H1 (cell line): Measurements from ENCODE around the gene RPRML. TPM values are rescaled to one million over a fixed set of nuclear protein-coding genes. Genes with fewer than 3 reads are reported as not detected.
A peak's percentile ranks its signal among the peaks of the same experiment; 100 is the strongest.

Source experiments
- CTCF ChIA-PET: fragments of 300-600 bp; sonication (Branson Sonifier 250); formaldehyde crosslinking; loops from one replicate; lab custom pipeline; 2021; ENCODE audit not compliant: partially characterized antibody; lab: Charles Lee
- POLR2A ChIA-PET: fragments of 300-600 bp; sonication (Branson Sonifier 250); formaldehyde crosslinking; loops from one replicate; lab custom pipeline; 2021; ENCODE audit warnings: inconsistent platforms; ENCODE audit not compliant: partially characterized antibody; lab: Charles Lee
- DNase-seq, 2 experiments: peaks; one replicate each; pipeline versions ENCODE4 v3.0.0 to v3.0.0-alpha.2; 2010 to 2022; ENCODE audit warnings: low spot score in 2 of 2, low read depth in 1 of 2, mixed read lengths in 1 of 2
- FAIRE-seq: peaks from 2 replicates; lab custom pipeline; 2011; peaks lifted over from hg19 to GRCh38; lab: Jason Lieb, UNC
- H2AFZ ChIP-seq: 2 replicates; pipeline ENCODE4 v1.8.1; 2012; ENCODE audit warnings: low read length, inconsistent platforms
- H2AK5ac ChIP-seq: 2 replicates; pipeline ENCODE4 v1.6.1; 2013; ENCODE audit warnings: low read depth, low read length
- H2BK120ac ChIP-seq: replicated peaks from 2 replicates; pipeline ENCODE3; 2013; ENCODE audit warnings: low read depth, low read length, inconsistent platforms
- H2BK12ac ChIP-seq: 2 replicates; pipeline ENCODE4 v1.6.1; 2013; ENCODE audit warnings: low read depth, low read length
- H2BK15ac ChIP-seq: 2 replicates; pipeline ENCODE4 v1.6.1; 2013; ENCODE audit warnings: low read length
- H2BK20ac ChIP-seq: 2 replicates; pipeline ENCODE4 v1.6.1; 2013; ENCODE audit warnings: low read length
- H2BK5ac ChIP-seq: 2 replicates; pipeline ENCODE4 v1.6.1; 2013; ENCODE audit warnings: low read depth, low read length
- H3K14ac ChIP-seq: 2 replicates; pipeline ENCODE4 v1.6.1; 2013; ENCODE audit warnings: inconsistent platforms; ENCODE audit not compliant: insufficient read length
- H3K18ac ChIP-seq: 2 replicates; pipeline ENCODE4 v1.6.1; 2013; ENCODE audit warnings: low read length; ENCODE audit errors: extremely low read depth
- H3K23ac ChIP-seq: 2 replicates; pipeline ENCODE4 v1.6.1; 2013; ENCODE audit warnings: inconsistent platforms; ENCODE audit not compliant: insufficient read length
- H3K23me2 ChIP-seq: 2 replicates; pipeline ENCODE4 v1.6.1; 2013; ENCODE audit warnings: low read depth, low read length
- H3K27ac ChIP-seq: 2 replicates; pipeline ENCODE4 v1.6.1; 2011; ENCODE audit warnings: low read depth, low read length, inconsistent platforms
- H3K27me3 ChIP-seq, 4 experiments: replicated peaks in 1 of 4; 1 replicate in 1 of 4; 2 replicates in 3 of 4; pipeline versions ENCODE4 v1.6.1 to v1.8.1; 2011 to 2013; ENCODE audit warnings: low read length in 3 of 4, mild to moderate bottlenecking in 3 of 4, inconsistent platforms in 2 of 4, mixed read lengths in 2 of 4, moderate library complexity in 1 of 4; ENCODE audit not compliant: control insufficient read depth in 3 of 4, insufficient read depth in 3 of 4; ENCODE audit errors: extremely low read depth in 1 of 4
- H3K36me3 ChIP-seq, 4 experiments: 2 replicates each; pipeline versions ENCODE4 v1.6.1 to v1.8.1; 2011 to 2013; ENCODE audit warnings: mild to moderate bottlenecking in 4 of 4, low read length in 3 of 4, moderate library complexity in 2 of 4, control low read depth in 1 of 4, inconsistent platforms in 1 of 4; ENCODE audit not compliant: insufficient read depth in 4 of 4, control insufficient read depth in 2 of 4
- H3K4ac ChIP-seq: replicated peaks from 2 replicates; pipeline ENCODE3; 2013; ENCODE audit warnings: low read length, low read depth, mixed read lengths, inconsistent platforms; ENCODE audit not compliant: insufficient read length
- H3K4me1 ChIP-seq, 4 experiments: replicated peaks in 1 of 4; 1 replicate in 1 of 4; 2 replicates in 3 of 4; pipeline versions ENCODE4 v1.6.1 to v1.8.1; 2011 to 2013; ENCODE audit warnings: low read length in 3 of 4, inconsistent platforms in 2 of 4, mixed read lengths in 1 of 4; ENCODE audit not compliant: insufficient read depth in 4 of 4, control insufficient read depth in 3 of 4
- H3K4me2 ChIP-seq, 2 experiments: 2 replicates each; pipeline versions ENCODE4 v1.6.1 to v1.8.1; 2011 to 2013; ENCODE audit warnings: low read depth in 2 of 2, low read length in 2 of 2, control low read depth in 1 of 2, inconsistent platforms in 1 of 2, mild to moderate bottlenecking in 1 of 2; ENCODE audit not compliant: insufficient read depth in 1 of 2
- H3K4me3 ChIP-seq, 4 experiments: fragments of 200-600, 300-600 bp in 1 of 4; sonication (generic), shearing (Covaris generic), sonication (Bioruptor Twin) in 1 of 4; 2 replicates each; pipeline versions ENCODE4 v1.5.1 to v1.8.1; 2011 to 2016; ENCODE audit warnings: low read length in 4 of 4, low read depth in 3 of 4, control low read depth in 2 of 4, inconsistent platforms in 2 of 4, mild to moderate bottlenecking in 2 of 4, mixed read lengths in 1 of 4, moderate library complexity in 1 of 4; ENCODE audit not compliant: insufficient read depth in 2 of 4; ENCODE audit errors: extremely low read depth in 1 of 4
- H3K56ac ChIP-seq: replicated peaks from 2 replicates; pipeline ENCODE3; 2013; ENCODE audit warnings: low read depth, mild to moderate bottlenecking, mixed read lengths, low read length, inconsistent platforms; ENCODE audit not compliant: insufficient read length
- H3K79me1 ChIP-seq: 2 replicates; pipeline ENCODE4 v1.6.1; 2013; ENCODE audit warnings: low read depth, low read length, control low read depth
- H3K79me2 ChIP-seq, 2 experiments: 2 replicates each; pipeline versions ENCODE4 v1.6.1 to v1.8.1; 2012 to 2013; ENCODE audit warnings: low read length in 2 of 2, mild to moderate bottlenecking in 2 of 2, inconsistent platforms in 1 of 2; ENCODE audit not compliant: insufficient read depth in 2 of 2, control insufficient read depth in 1 of 2
- H3K9ac ChIP-seq, 4 experiments: replicated peaks in 1 of 4; 1 replicate in 1 of 4; 2 replicates in 3 of 4; pipeline versions ENCODE4 v1.6.1 to v1.8.1; 2011 to 2013; ENCODE audit warnings: low read depth in 3 of 4, low read length in 3 of 4, control low read depth in 2 of 4, mild to moderate bottlenecking in 2 of 4, moderate library complexity in 2 of 4, inconsistent platforms in 1 of 4; ENCODE audit errors: extremely low read depth in 1 of 4
- H3K9me3 ChIP-seq, 2 experiments: 2 replicates each; pipeline versions ENCODE4 v1.6.1 to v1.8.1; 2012 to 2013; ENCODE audit warnings: mild to moderate bottlenecking in 2 of 2, moderate library complexity in 2 of 2, control low read depth in 1 of 2, inconsistent platforms in 1 of 2, low read depth in 1 of 2, low read length in 1 of 2, mixed read lengths in 1 of 2; ENCODE audit not compliant: insufficient read depth in 2 of 2
- H4K20me1 ChIP-seq, 2 experiments: replicated peaks in 1 of 2; 2 replicates each; pipeline versions ENCODE3 to v1.8.1; 2011 to 2013; ENCODE audit warnings: inconsistent platforms in 2 of 2, low read length in 2 of 2, mild to moderate bottlenecking in 1 of 2; ENCODE audit not compliant: insufficient read depth in 2 of 2, control insufficient read depth in 1 of 2
- H4K5ac ChIP-seq: 2 replicates; pipeline ENCODE4 v1.6.1; 2013; ENCODE audit warnings: low read length, low read depth, mixed read lengths, inconsistent platforms; ENCODE audit not compliant: insufficient read length
- H4K8ac ChIP-seq: 2 replicates; pipeline ENCODE4 v1.8.0; 2013; ENCODE audit warnings: mild to moderate bottlenecking, moderate library complexity, low read length, inconsistent platforms; ENCODE audit not compliant: insufficient read depth; ENCODE audit errors: extremely low read depth
- H4K91ac ChIP-seq: replicated peaks from 2 replicates; pipeline ENCODE3; 2013; ENCODE audit warnings: low read length, mixed read lengths, inconsistent platforms; ENCODE audit not compliant: insufficient read length
- BACH1 ChIP-seq: IDR thresholded peaks from 2 replicates; pipeline ENCODE4 v1.6.1; 2012; ENCODE audit warnings: low read length, improper control_type of control experiment
- BRCA1 ChIP-seq: IDR thresholded peaks from 2 replicates; pipeline ENCODE4 v1.6.1; 2012; ENCODE audit warnings: low read depth, low read length, improper control_type of control experiment
- CBX5 ChIP-seq: fragments of 300-800, 300-1000 bp; sonication (generic); IDR thresholded peaks from 2 replicates; pipeline ENCODE4 v1.7.1; 2016; ENCODE audit warnings: antibody characterized with exemption, low read length, low read depth
- EP300 ChIP-seq, 2 experiments: IDR thresholded peaks; 1 replicate in 1 of 2; 2 replicates in 1 of 2; pipeline ENCODE4 v1.6.1; 2011 to 2012; ENCODE audit warnings: low read depth in 2 of 2, low read length in 2 of 2, mild to moderate bottlenecking in 2 of 2, borderline replicate concordance in 1 of 2, inconsistent platforms in 1 of 2, moderate library complexity in 1 of 2
- JUND ChIP-seq: IDR thresholded peaks from 2 replicates; pipeline ENCODE4 v1.6.1; 2011; ENCODE audit warnings: mild to moderate bottlenecking, improper control_type of control experiment, low read length
- RBBP5 ChIP-seq: IDR thresholded peaks from 2 replicates; pipeline ENCODE4 v1.7.1; 2012; ENCODE audit warnings: low read depth, mild to moderate bottlenecking, inconsistent platforms, low read length, moderate library complexity, borderline replicate concordance
- RNF2 ChIP-seq: fragments of 200-900, 300-1000 bp; sonication (generic); IDR thresholded peaks from 2 replicates; pipeline ENCODE4 v1.7.1; 2016; ENCODE audit warnings: borderline replicate concordance, low read depth, mild to moderate bottlenecking, antibody characterized with exemption, low read length; ENCODE audit not compliant: poor library complexity, severe bottlenecking; ENCODE audit errors: missing control alignments
- SAP30 ChIP-seq: fragments of 300-600 bp; sonication (generic); IDR thresholded peaks from 2 replicates; pipeline ENCODE4 v1.7.1; 2012; ENCODE audit warnings: low read length, moderate library complexity, mild to moderate bottlenecking, inconsistent platforms; ENCODE audit not compliant: insufficient read depth, insufficient replicate concordance
- SUZ12 ChIP-seq: fragments of 200-600 bp; sonication (generic); IDR thresholded peaks from 2 replicates; pipeline ENCODE4 v1.6.1; 2012; ENCODE audit warnings: mild to moderate bottlenecking, inconsistent platforms, low read length, moderate library complexity, mixed read lengths
- TAF1 ChIP-seq: IDR thresholded peaks from 2 replicates; pipeline ENCODE4 v1.6.1; 2011; ENCODE audit warnings: mild to moderate bottlenecking, low read depth, low read length
- TCF12 ChIP-seq: IDR thresholded peaks from 2 replicates; pipeline ENCODE4 v1.6.1; 2011; ENCODE audit warnings: low read depth, mild to moderate bottlenecking, low read length
- WGBS, 2 experiments: shearing (Covaris generic) in 1 of 2; methylation state at CpG; one replicate each; pipeline versions ENCODE4 v1.1.6 to v1.1.7; 2013 to 2015; ENCODE audit warnings: low lambda C conversion rate in 2 of 2, mixed read lengths in 2 of 2, inconsistent platforms in 1 of 2, low coverage in 1 of 2, missing lambda C conversion rate in 1 of 2; ENCODE audit not compliant: insufficient replicate concordance in 2 of 2, insufficient coverage in 1 of 2, insufficient read length in 1 of 2; ENCODE audit errors: extremely low coverage in 1 of 2, missing lambda C conversion rate in 1 of 2; 5-methylcytosine and 5-hydroxymethylcytosine counted together
- polyA plus RNA-seq, 7 experiments: library from polyadenylated mRNA; depleted of rRNA in 3 of 7; stranded (reverse) in 5 of 7; unstranded in 2 of 7; fragments of >200 nt in 5 of 7; fragments of 200-250 nt in 2 of 7; gene quantifications; 1 replicate in 5 of 7; 2 replicates in 1 of 7; 4 replicates in 1 of 7; pipeline versions ENCODE4 v1.2.1 to v1.2.3, GENCODE V29; 2011 to 2013; ENCODE audit warnings: missing spikeins in 2 of 7, mixed read lengths in 2 of 7
- total RNA-seq: library from RNA; stranded (reverse); fragmentation: NEBNext Ultra II Directional; extraction: Animal tissue kit (Norgen Biotek cat#: 25700); gene quantifications from 2 replicates; pipeline ENCODE4 v1.2.1, GENCODE V29; 2021

RPRML gene
- total and polyA plus RNA-seq, 2 of the 8 experiments (the other 6 are each of a cell fraction or from before 2014, with no cell fraction given) = 3.5 to 5.5 TPM

DNA sequence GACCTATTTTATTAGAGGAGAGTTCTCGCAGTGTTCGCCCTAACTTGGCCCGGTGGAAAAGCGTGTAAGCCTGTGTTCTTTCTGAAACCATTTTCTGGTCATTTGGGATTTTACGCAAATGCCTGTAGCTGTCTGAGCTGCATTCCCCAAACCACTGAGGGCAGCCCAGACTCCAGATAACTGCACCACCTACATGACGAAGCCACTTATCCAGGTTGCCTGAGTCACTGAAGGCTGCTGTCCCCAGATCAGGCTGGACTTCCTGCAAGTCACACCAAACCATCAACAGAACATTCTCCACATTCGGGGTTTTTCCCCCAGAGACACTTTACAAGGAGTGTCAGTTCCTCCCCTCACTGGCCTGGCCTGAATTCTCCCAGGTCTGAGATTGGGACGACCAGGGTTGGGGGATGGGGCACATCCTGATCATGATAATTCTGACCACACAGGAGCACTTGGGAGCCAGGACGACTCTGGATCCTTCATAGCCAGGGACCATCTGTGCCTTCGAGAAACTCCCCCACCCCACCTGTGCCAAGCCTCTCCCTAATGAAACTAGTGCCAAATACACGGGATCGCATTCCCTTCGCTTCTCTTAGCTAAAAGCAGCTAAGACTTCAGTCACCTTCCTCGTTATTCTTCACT, 2.3 kb downstream of the RPRML start:
- Histone ChIP-seq H3K27ac (no peak overlapping the region), H2BK5ac (no peak overlapping the region), H3K79me2 (no peaks in the 10 kb centered on the region), H2AK5ac (no peak overlapping the region), H3K4ac (no peak overlapping the region), H2BK15ac (no peak overlapping the region; the same call in 1 of the 2 replicates), H3K36me3 (no peaks in the 10 kb centered on the region), H4K5ac (no peak overlapping the region), H3K9ac (no peak overlapping the region), H4K91ac (no peak overlapping the region), H3K4me3 (peak overlapping the region in 2 of 4 experiments; percentile 15 to 69; a peak in 5 of 8 replicates), H3K14ac (no peak overlapping the region), H3K4me2 (peak overlapping the region; percentile 91 to 99), H3K23me2 (peaks cover 17% of the 10 kb centered on the region), H3K27me3 (peaks cover 8 to 21% (median 21%) of the 10 kb centered on the region in 4 experiments), H4K20me1 (no peaks in the 10 kb centered on the region), H2BK120ac (no peak overlapping the region), H2BK12ac (peak overlapping the region; percentile 20; the same call in 1 of the 2 replicates), H4K8ac (no peak overlapping the region), H3K79me1 (no peaks in the 10 kb centered on the region), H2BK20ac (0 out of 2 replicates have a peak overlapping the region, but pooled peaks have one; percentile 3), H3K56ac (no peak overlapping the region), H3K23ac (no peak overlapping the region), H3K4me1 (peaks cover 8 to 18% (median 12%) of the 10 kb centered on the region in 4 experiments), H3K9me3 (no peaks in the 10 kb centered on the region), H3K18ac (peak overlapping the region; percentile 25), H2AFZ (no peak overlapping the region)
- ChIA-PET CTCF (interaction anchor here (0.7 to 5.2 kb wide), 17 partner anchors 8 to 447 kb away, joined by 3 to 51 read pairs (median 5); no protein-coding TSS in a partner anchor), POLR2A (interaction anchor here (0.6 to 4.1 kb wide), 6 partner anchors 16 to 159 kb away, joined by 3 to 24 read pairs (median 4); no protein-coding TSS in a partner anchor)
- FAIRE-seq (no peak), DNase-seq (no peak)
- whole genome bisulfite sequencing, 2 experiments = 63% methylated on average over 14 of the region's 14 CpGs; no CpG with 5 or more reads in 1 of the 2 experiments
- TF ChIP-seq RBBP5 (no peak), SAP30 (no peak), BRCA1 (no peak), EP300 (IDR thresholded peaks at IDR 0.05; ENCODE audit: borderline replicate concordance in 1 of 2, low read depth in 2 of 2, low read length in 2 of 2) (no peak), BACH1 (peak; percentile 22; the same call in 1 of the 2 replicates), JUND (no peak), RNF2 (no peak), CBX5 (no peak), TAF1 (no peak), TCF12 (no peak), SUZ12 (no peak)
